Stimulated activated effector memory CD8-positive, alpha-beta T cell treated with anti-CD3 and anti-CD28 coated beads, Interleukin-12 subunit alpha, Interleukin-12 subunit beta, amount 100 ng/mL, for 72 hours (primary cell): ENCODE measurements around the gene CAPSL.
"Not testable (repeated sequence)": the region's sequence is repeated elsewhere in the genome, so short reads cannot be mapped to it uniquely, and the experiment has no call there.

Experiments
- ATAC-seq: fragments of 150-1000 bp; cut with Tn5 transposase; 2 replicates; pipeline ENCODE4 v1.10.0; 2021
- DNase-seq, 2 donors: peaks; one replicate each; pipeline ENCODE4 v3.0.0; 2021 to 2022; ENCODE audit warnings: low spot score in 2 of 2
- H3K27ac Mint-ChIP-seq: one replicate; pipeline ENCODE4 v1.8.0; 2022; ENCODE audit warnings: mild to moderate bottlenecking, mixed read lengths
- H3K36me3 Mint-ChIP-seq: one replicate; pipeline ENCODE4 v1.8.0; 2022; ENCODE audit warnings: mild to moderate bottlenecking, mixed read lengths
- H3K4me1 Mint-ChIP-seq: one replicate; pipeline ENCODE4 v1.8.0; 2022; ENCODE audit warnings: mixed read lengths
- H3K4me3 Mint-ChIP-seq: one replicate; pipeline ENCODE4 v1.8.0; 2022; ENCODE audit warnings: mild to moderate bottlenecking, mixed read lengths
- H3K9me3 Mint-ChIP-seq: one replicate; pipeline ENCODE4 v1.8.0; 2022; ENCODE audit warnings: mixed read lengths

The CAPSL gene

GRCh38 chr5:35892799-35893198 lies 45.6 kb downstream of the CAPSL start:
- ATAC-seq, DNase-seq, H3K36me3 Mint-ChIP-seq, H3K9me3 Mint-ChIP-seq, H3K4me3 Mint-ChIP-seq, H3K4me1 Mint-ChIP-seq, H3K27ac Mint-ChIP-seq: not testable (repeated sequence)

DNA sequence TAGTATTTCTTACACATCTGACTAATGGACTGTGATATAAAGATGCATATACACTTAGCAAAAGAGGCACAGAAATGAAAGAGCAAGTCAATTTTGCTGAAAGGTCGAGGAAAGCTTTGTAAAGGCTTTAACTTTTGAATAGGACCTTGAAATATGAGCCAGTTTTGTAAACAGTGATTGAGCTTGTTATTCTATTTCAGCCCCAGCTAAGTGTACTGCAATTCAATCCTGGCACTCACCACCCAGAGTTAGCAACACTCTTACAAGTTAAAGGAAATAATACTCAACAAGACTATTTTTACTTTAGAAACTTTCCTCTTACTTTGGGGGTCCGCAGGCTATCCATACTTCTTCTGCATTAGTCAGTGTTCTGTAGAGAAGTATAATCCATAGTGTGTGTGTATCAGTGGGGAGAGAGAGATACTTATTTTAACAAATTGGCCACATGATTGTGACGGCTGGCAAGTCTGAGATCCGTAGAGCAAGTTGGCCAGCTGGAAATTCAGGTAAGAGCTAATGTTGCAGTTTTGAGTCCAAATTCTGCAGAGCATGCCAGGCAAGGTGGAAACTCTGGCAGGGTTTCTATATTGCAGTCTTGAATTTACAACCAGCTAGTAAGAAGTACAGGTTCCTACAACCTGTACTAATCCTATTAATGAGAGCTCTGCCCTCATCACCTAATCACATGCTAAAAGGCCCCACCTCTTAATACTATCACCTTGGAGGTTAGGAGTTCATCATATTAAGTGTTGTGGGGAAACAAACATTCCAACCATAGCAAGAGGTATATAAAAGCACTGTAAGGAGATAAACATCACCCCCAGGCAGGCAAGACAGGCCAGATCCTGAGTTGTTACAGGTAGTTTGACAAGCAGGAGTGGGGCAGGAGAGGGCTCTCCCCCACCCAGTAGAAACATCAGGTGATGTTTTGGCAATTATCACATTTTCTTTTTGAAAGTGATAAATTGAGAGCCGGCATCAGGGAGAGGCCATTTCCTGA lies 48.1 kb downstream of the CAPSL start:
- no peaks in the 10 kb centered on the region for H3K36me3 Mint-ChIP-seq
- H3K4me3 Mint-ChIP-seq, result no peak overlapping the region
- no peaks in the 10 kb centered on the region for H3K4me1 Mint-ChIP-seq
- ATAC-seq (no peak), DNase-seq (no peak)
- H3K9me3 Mint-ChIP-seq, result no peaks in the 10 kb centered on the region
- H3K27ac Mint-ChIP-seq, result no peak overlapping the region

GRCh38 chr5:35887321-35888100 lies 50.9 kb downstream of the CAPSL start:
- no peak for DNase-seq
- Mint-ChIP-seq H3K9me3 (no peaks in the 10 kb centered on the region), H3K36me3 (peaks cover 5% of the 10 kb centered on the region), H3K4me3 (no peak overlapping the region), H3K27ac (no peak overlapping the region), H3K4me1 (peaks cover 16% of the 10 kb centered on the region)
- no peak for ATAC-seq

GRCh38 chr5:35886381-35886780 lies 52.0 kb downstream of the CAPSL start:
- no peaks in the 10 kb centered on the region for H3K9me3 Mint-ChIP-seq
- peaks cover 16% of the 10 kb centered on the region for H3K4me1 Mint-ChIP-seq
- DNase-seq (no peak), ATAC-seq (no peak)
- H3K27ac Mint-ChIP-seq, result no peak overlapping the region
- H3K4me3 Mint-ChIP-seq, result no peak overlapping the region
- peaks cover 5% of the 10 kb centered on the region for H3K36me3 Mint-ChIP-seq

- Mint-ChIP-seq H3K36me3 (peaks cover 9% of the 10 kb centered on the region), H3K27ac (peak overlapping the region; percentile 79), H3K9me3 (no peaks in the 10 kb centered on the region), H3K4me3 (no peak overlapping the region), H3K4me1 (peaks cover 24% of the 10 kb centered on the region)
- DNase-seq (no peak), ATAC-seq (no peak)
Measured at GRCh38 chr5:35884773-35885172, 53.6 kb downstream of the CAPSL start.

DNA sequence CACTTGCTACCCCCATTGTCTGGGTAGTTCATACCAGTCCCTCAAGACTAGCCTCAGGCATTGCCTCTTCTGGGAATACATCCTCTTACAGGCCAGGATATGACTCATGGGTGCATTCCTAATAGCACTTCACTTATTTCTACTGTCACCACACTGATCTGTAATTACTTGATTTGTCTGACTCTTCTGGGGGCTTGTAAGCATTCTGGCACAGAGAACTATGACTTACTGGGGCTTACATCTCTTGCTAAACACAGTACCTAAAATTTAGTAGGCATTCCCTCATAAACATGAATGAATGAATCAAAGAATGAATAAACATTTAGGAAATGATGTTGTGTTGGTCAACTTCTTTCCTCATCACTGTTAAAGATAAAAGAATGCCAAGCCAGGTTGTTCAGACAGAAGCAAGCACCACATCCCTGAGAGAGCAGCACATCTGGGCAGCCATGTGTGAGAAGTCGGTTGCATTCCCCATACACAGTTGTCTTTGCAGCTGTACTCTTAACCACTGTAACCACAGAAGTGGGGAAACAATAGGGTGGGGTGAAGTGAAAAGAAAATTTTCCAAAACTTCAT lies 54.1 kb downstream of the CAPSL start:
- peak overlapping the region; percentile 22 for H3K4me3 Mint-ChIP-seq
- peaks cover 29% of the 10 kb centered on the region for H3K4me1 Mint-ChIP-seq
- DNase-seq, result no peak
- peaks cover 9% of the 10 kb centered on the region for H3K36me3 Mint-ChIP-seq
- peak; percentile 92 for ATAC-seq
- peak overlapping the region; percentile 79 for H3K27ac Mint-ChIP-seq
- H3K9me3 Mint-ChIP-seq, result no peaks in the 10 kb centered on the region

DNA sequence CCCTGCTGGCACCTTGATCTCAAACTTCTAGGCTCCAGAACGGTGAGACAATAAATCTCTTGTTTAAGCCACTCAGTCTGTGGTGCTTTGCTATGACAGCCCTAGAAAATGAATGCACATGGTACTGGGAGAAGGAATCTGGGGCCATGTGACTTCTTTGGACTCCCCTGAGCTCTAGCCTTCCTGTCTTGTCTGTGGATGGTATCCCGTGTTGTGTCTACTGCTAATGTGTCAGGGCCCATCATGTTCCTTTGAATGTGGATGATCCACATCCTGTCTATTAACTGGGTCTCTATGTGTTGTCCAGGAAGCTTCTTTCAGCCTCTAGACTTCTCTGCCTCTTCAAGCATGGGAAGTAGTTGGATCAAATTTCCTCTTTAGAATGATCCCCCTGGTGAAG lies 56.7 kb downstream of the CAPSL start:
- peak overlapping the region; percentile 41 for H3K27ac Mint-ChIP-seq
- no peaks in the 10 kb centered on the region for H3K9me3 Mint-ChIP-seq
- H3K4me1 Mint-ChIP-seq, result peaks cover 48% of the 10 kb centered on the region
- ATAC-seq (no peak), DNase-seq (no peak)
- peaks cover 23% of the 10 kb centered on the region for H3K36me3 Mint-ChIP-seq
- no peak overlapping the region for H3K4me3 Mint-ChIP-seq

GRCh38 chr5:35880156-35880555 lies 58.3 kb downstream of the CAPSL start:
- no peaks in the 10 kb centered on the region for H3K9me3 Mint-ChIP-seq
- peaks cover 39% of the 10 kb centered on the region for H3K36me3 Mint-ChIP-seq
- H3K27ac Mint-ChIP-seq, result peak overlapping the region; percentile 23
- DNase-seq, result no peak
- no peak overlapping the region for H3K4me3 Mint-ChIP-seq
- no peak for ATAC-seq
- peaks cover 60% of the 10 kb centered on the region for H3K4me1 Mint-ChIP-seq

DNA sequence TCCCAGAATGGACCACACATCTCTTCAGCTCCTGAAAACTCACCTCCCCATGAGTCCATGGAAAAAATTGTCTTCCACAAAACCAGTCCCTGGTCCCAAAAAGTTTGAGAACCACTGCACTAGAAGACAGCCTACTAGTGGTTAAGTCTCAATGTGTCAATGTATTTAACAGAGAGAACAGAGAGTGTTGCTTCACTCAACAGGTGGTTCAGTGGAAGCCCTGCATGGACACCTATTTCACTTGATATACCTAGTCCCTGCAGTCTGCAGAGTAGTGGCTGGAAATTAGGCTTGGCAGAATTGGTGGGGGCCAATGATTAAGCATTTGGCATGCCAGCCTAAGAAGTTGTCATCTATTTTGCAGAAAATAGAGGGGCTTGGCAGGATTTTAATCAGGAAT lies 58.8 kb downstream of the CAPSL start:
- Mint-ChIP-seq H3K4me1 (peaks cover 60% of the 10 kb centered on the region), H3K36me3 (peaks cover 44% of the 10 kb centered on the region), H3K9me3 (no peaks in the 10 kb centered on the region), H3K27ac (peak overlapping the region; percentile 23), H3K4me3 (no peak overlapping the region)
- no peak for ATAC-seq
- no peak for DNase-seq

DNA sequence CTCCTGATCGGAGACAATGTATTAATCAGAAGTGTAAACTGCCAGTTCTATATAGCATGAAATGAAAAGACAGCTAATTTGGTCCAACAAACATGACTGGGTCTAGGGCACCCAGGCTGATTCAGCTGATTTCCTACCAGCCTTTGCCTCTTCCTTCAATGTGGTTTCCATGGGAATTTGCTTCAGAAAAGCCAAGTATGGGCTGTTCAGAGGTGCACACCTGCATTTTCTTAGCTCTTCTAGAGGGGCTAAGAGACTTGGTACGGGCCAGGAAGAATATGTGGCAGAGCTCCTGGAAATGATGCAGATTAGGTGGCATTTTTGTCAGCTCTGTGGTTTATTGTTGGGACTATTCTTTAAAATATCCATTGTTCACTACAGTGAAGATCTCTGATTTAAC lies 59.3 kb downstream of the CAPSL start:
- Mint-ChIP-seq H3K36me3 (peaks cover 50% of the 10 kb centered on the region), H3K4me1 (peaks cover 56% of the 10 kb centered on the region), H3K4me3 (no peak overlapping the region), H3K27ac (peak overlapping the region; percentile 23), H3K9me3 (no peaks in the 10 kb centered on the region)
- ATAC-seq (no peak), DNase-seq (no peak)

- ATAC-seq (no peak), DNase-seq (no peak)
- Mint-ChIP-seq H3K4me3 (no peak overlapping the region), H3K36me3 (peaks cover 53% of the 10 kb centered on the region), H3K9me3 (no peaks in the 10 kb centered on the region), H3K27ac (peak overlapping the region; percentile 48), H3K4me1 (peaks cover 46% of the 10 kb centered on the region)
Measured at GRCh38 chr5:35878079-35878478, 60.3 kb downstream of the CAPSL start.

- DNase-seq (no peak), ATAC-seq (peak; percentile 76)
- no peak overlapping the region for H3K4me3 Mint-ChIP-seq
- peak overlapping the region; percentile 48 for H3K27ac Mint-ChIP-seq
- peaks cover 56% of the 10 kb centered on the region for H3K36me3 Mint-ChIP-seq
- H3K4me1 Mint-ChIP-seq, result peaks cover 44% of the 10 kb centered on the region
- no peaks in the 10 kb centered on the region for H3K9me3 Mint-ChIP-seq
Measured at GRCh38 chr5:35877655-35878054, 60.8 kb downstream of the CAPSL start.

DNA sequence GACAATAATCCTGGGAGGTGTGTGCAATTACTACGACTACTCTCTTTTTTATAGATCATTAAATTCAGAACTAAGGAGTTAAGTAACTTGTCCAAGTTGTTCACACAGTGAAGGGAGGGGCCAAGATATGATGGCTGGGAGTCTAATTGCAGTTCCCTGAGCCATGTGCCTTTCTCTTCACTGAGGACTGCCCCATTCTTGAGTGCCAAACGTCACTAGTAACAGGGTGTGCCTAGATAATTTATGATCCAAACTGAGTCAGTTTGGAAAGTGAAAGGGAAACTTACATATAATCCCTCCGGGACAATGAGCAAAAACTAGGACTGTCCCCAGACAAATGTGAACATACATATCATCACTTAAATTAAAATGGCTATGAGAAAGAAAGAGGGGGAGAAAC lies 61.5 kb downstream of the CAPSL start:
- DNase-seq, result no peak
- ATAC-seq, result peak; percentile 43
- H3K4me1 Mint-ChIP-seq, result peaks cover 45% of the 10 kb centered on the region

DNA sequence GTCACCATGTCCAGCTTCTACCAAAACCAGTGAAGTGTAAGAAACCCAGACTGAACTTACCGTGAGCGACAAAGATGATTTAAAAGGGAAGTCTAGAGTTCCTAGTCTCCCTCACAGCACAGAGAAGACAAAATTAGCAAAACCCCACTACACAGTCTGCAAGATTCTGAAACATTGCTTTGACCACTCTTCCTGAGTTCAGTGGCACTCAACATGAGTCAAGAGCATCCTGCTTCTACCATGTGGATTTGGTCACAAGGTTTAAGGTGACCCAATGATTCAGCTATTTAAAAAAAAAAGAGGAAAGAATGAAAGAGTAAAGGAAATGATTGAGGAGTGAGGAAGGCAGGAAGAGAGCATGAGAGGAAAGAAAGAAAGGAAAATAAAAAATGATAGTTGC lies 62.0 kb downstream of the CAPSL start:
- peak overlapping the region; percentile 48 for H3K27ac Mint-ChIP-seq
- peaks cover 68% of the 10 kb centered on the region for H3K36me3 Mint-ChIP-seq
- no peak for DNase-seq
- peak; percentile 78 for ATAC-seq
- peaks cover 50% of the 10 kb centered on the region for H3K4me1 Mint-ChIP-seq
- H3K9me3 Mint-ChIP-seq, result no peaks in the 10 kb centered on the region
- H3K4me3 Mint-ChIP-seq, result peak overlapping the region; percentile 10

More for the DNA sequence above, 61.5 kb downstream of the CAPSL start:
- H3K36me3 Mint-ChIP-seq, result peaks cover 64% of the 10 kb centered on the region
- H3K9me3 Mint-ChIP-seq, result no peaks in the 10 kb centered on the region
- H3K27ac Mint-ChIP-seq, result peak overlapping the region; percentile 48
- H3K4me3 Mint-ChIP-seq, result no peak overlapping the region

DNA sequence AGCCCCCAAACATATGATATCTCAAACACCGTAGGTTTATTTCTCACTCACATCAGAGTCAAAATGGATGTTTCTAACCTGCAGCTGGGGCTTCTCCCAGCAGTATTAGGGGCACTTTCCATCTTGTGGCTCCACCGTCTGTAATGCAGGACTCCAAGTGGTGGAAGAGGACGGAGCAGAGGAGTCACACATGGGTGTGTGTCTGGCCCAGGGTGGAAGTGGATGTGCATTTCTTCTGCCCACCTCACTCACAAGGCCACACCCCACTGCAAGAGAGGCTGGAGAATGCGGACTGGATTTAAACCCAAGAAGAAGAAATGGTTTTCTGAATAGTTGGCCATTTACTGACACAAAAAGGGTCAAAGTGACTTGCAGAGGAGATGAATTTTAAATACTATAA lies 67.8 kb downstream of the CAPSL start:
- Mint-ChIP-seq H3K4me1 (peaks cover 56% of the 10 kb centered on the region), H3K4me3 (no peak overlapping the region), H3K9me3 (no peaks in the 10 kb centered on the region), H3K27ac (peak overlapping the region; percentile 3), H3K36me3 (peaks cover 96% of the 10 kb centered on the region)
- peak in 1 of 2 donors; percentile 33 for DNase-seq
- no peak for ATAC-seq
